ENCODE results near the gene CCDC167. TPM values are rescaled to one million over a fixed set of nuclear protein-coding genes. Genes with fewer than 3 reads are reported as not detected.

Gene CCDC167
- total and polyA plus RNA-seq, 2 donors (not counting 1 experiment from before 2014, with no cell fraction given): 11.1 to 60.1 TPM

GRCh38 chr6:37536491-37537190 is 36.9 kb upstream of the CCDC167 start:
- no peak for ATAC-seq (ENCODE audit: low read depth)
- Mint-ChIP-seq H3K4me3 (peak overlapping the region; percentile 84), H3K27ac (no peak overlapping the region), H3K4me1 (peaks cover 15% of the 10 kb centered on the region), H3K9me3 (ENCODE audit: insufficient read depth) (no peaks in the 10 kb centered on the region), H3K27me3 (peaks cover 27% of the 10 kb centered on the region)
- Histone ChIP-seq H3K4me3 (ENCODE audit: control extremely low read depth in 1 of 5, extremely low read depth in 1 of 5, insufficient read depth in 1 of 5, low read depth in 2 of 5, low read length in 4 of 5) (peak overlapping the region in 4 of 5 experiments; percentile 43 to 67 (median 62)), H3K27ac (ENCODE audit: low read length in 2 of 2) (no peak overlapping the region), H3K9ac (ENCODE audit: low read length) (peak overlapping the region; percentile 62), H3K9me3 (ENCODE audit: control extremely low read depth in 1 of 3, control insufficient read depth in 2 of 3, insufficient read depth in 1 of 3, low read length in 2 of 3) (peaks cover 0 to 6% (median 0%) of the 10 kb centered on the region in 3 donors), H3K36me3 (replicated peaks in 1 of 2; ENCODE audit: control extremely low read depth in 1 of 2, control insufficient read depth in 1 of 2, extremely low read depth in 1 of 2, insufficient read depth in 2 of 2, low read length in 1 of 2) (no peaks in the 10 kb centered on the region), H3K27me3 (replicated peaks in 1 of 4; ENCODE audit: control extremely low read depth in 1 of 4, control insufficient read depth in 3 of 4, insufficient read depth in 4 of 4, low read length in 3 of 4) (peaks cover 0 to 48% (median 9%) of the 10 kb centered on the region in 4 experiments), H2AFZ (ENCODE audit: insufficient read depth, low read depth, low read length, poor library complexity, severe bottlenecking) (peak overlapping the region; percentile 83), H3K4me1 (ENCODE audit: control insufficient read depth in 2 of 2, insufficient read depth in 2 of 2, low read length in 2 of 2) (peaks cover 30 to 50% of the 10 kb centered on the region in 2 donors), H3K4me2 (replicated peaks; ENCODE audit: low read depth, low read length, poor library complexity, severe bottlenecking) (peak overlapping the region; percentile 96), H4K20me1 (ENCODE audit: control insufficient read depth, insufficient read depth, low read length, poor library complexity, severe bottlenecking) (no peaks in the 10 kb centered on the region), H3K79me2 (ENCODE audit: control insufficient read depth, insufficient read depth, low read length) (no peaks in the 10 kb centered on the region)
- WGBS (ENCODE audit: insufficient coverage): 35% methylated on average over 35 of the region's 37 CpGs
- ChIA-PET CTCF (interaction anchor here (1.1 to 8.2 kb wide), 16 partner anchors 12 to 955 kb away, joined by 3 to 179 read pairs (median 8); no protein-coding TSS in a partner anchor), POLR2A (interaction anchor here (1.1 to 4.3 kb wide), 2 partner anchors 14 to 29 kb away, joined by 3 to 22 read pairs; no protein-coding TSS in a partner anchor)
- intact Hi-C loops (cut with micrococcal nuclease): loop anchor here (1.0 kb wide), 1 partner anchor 30 kb away; no protein-coding TSS in a partner anchor
- TF ChIP-seq CTCF (IDR thresholded peaks at IDR 0.05) (no peak), EZH2 (IDR thresholded peaks at IDR 0.05; ENCODE audit: borderline replicate concordance, insufficient read depth, low read depth, low read length, poor library complexity, severe bottlenecking) (no peak)
- DNase-seq: peak; percentile 51

Data from B cell (primary cell).